GM12878 (cell line): Measurements from ENCODE around the gene ACTR2. TPM values are rescaled to one million over a fixed set of nuclear protein-coding genes. Genes with fewer than 3 reads are reported as not detected.

Experiments
- BCL11A ChIP-seq: IDR thresholded peaks from 2 replicates; pipeline ENCODE4 v1.6.1; 2011; ENCODE audit warnings: low read depth, low read length
- CEBPZ ChIP-seq: fragments of 150-350 bp; IDR thresholded peaks from 2 replicates; pipeline ENCODE4 v1.6.1; 2016; ENCODE audit warnings: low read depth, low read length
- E2F8 ChIP-seq: fragments of 450-650 bp; IDR thresholded peaks from 2 replicates; pipeline ENCODE4 v1.6.1; 2018; ENCODE audit warnings: mild to moderate bottlenecking, low read depth, moderate library complexity; ENCODE audit not compliant: partially characterized antibody
- MTA3 ChIP-seq: IDR thresholded peaks from 2 replicates; pipeline ENCODE4 v1.6.1; 2012; ENCODE audit warnings: low read length, inconsistent platforms, borderline replicate concordance
- NFYA ChIP-seq: IDR thresholded peaks from 2 replicates; pipeline ENCODE4 v1.6.1; 2011; ENCODE audit warnings: low read depth, mild to moderate bottlenecking, low read length, improper control_type of control experiment, borderline replicate concordance
- NFYB ChIP-seq: IDR thresholded peaks from 2 replicates; pipeline ENCODE4 v1.6.1; 2011; ENCODE audit warnings: low read depth, mild to moderate bottlenecking, low read length, improper control_type of control experiment, moderate library complexity; ENCODE audit not compliant: insufficient read depth
- NKRF ChIP-seq: fragments of 450-650 bp; conservative IDR thresholded peaks from 2 replicates; pipeline ENCODE4 v1.6.1; 2017; ENCODE audit warnings: mild to moderate bottlenecking, moderate library complexity
- NR2C1 ChIP-seq: fragments of 450-650 bp; IDR thresholded peaks from 2 replicates; pipeline ENCODE4 v1.6.1; 2017; ENCODE audit warnings: antibody characterized with exemption, mild to moderate bottlenecking, moderate library complexity
- PAX8 ChIP-seq: fragments of 450-650 bp; IDR thresholded peaks from 2 replicates; pipeline ENCODE4 v1.6.1; 2017; ENCODE audit warnings: mild to moderate bottlenecking, moderate library complexity
- PKNOX1 ChIP-seq: fragments of 450-650 bp; IDR thresholded peaks from 2 replicates; pipeline ENCODE4 v1.6.1; 2016; ENCODE audit warnings: mild to moderate bottlenecking
- RELB ChIP-seq: fragments of 450-650 bp; IDR thresholded peaks from 2 replicates; pipeline ENCODE4 v1.6.1; 2017; ENCODE audit warnings: low read depth, mild to moderate bottlenecking, moderate library complexity
- SKIL ChIP-seq: fragments of 450-650 bp; IDR thresholded peaks from 2 replicates; pipeline ENCODE4 v1.6.1; 2017; ENCODE audit warnings: mild to moderate bottlenecking, low read depth, inconsistent platforms; ENCODE audit not compliant: poor library complexity, severe bottlenecking
- TARDBP ChIP-seq: IDR thresholded peaks from 2 replicates; pipeline ENCODE4 v1.6.1; 2016; ENCODE audit warnings: borderline replicate concordance
- ZNF217 ChIP-seq: fragments of 450-650 bp; IDR thresholded peaks from 2 replicates; pipeline ENCODE4 v1.6.1; 2017; ENCODE audit warnings: antibody characterized with exemption, mild to moderate bottlenecking
- ZNF384 ChIP-seq: IDR thresholded peaks from 2 replicates; pipeline ENCODE4 v1.6.1; 2012; ENCODE audit warnings: low read depth, mild to moderate bottlenecking, low read length, improper control_type of control experiment, borderline replicate concordance
- polyA plus RNA-seq, 11 experiments: library from polyadenylated mRNA; depleted of rRNA in 4 of 11; unstranded in 6 of 11; stranded (reverse) in 5 of 11; fragments of >200 nt; fragmentation: Nextera tagmentation in 4 of 11; fragmentation: Illumina TruSeq in 1 of 11; extraction: Ambion mirVana in 4 of 11; extraction: Trizol in 1 of 11; gene quantifications; 1 replicate in 1 of 11; 2 replicates in 10 of 11; pipeline versions ENCODE4 v1.2.1 to v1.2.3, GENCODE V29; 2011 to 2016; ENCODE audit warnings: inconsistent platforms in 2 of 11, missing spikeins in 2 of 11, low read depth in 1 of 11
- total RNA-seq, 4 experiments: library from RNA; depleted of rRNA in 3 of 4; stranded (reverse); fragments of >200 nt in 3 of 4; fragmentation: Illumina TruSeq in 1 of 4; extraction: Trizol in 1 of 4; gene quantifications; 2 replicates each; pipeline versions ENCODE4 v1.2.1 to v1.2.3, GENCODE V29; 2013 to 2021

ACTR2 gene
- total and polyA plus RNA-seq, 10 of the 15 experiments (the other 5 are each of a cell fraction or from before 2014, with no cell fraction given): 94.2 to 401 (median 195) TPM

GRCh38 chr2:65227456-65228262 is at the start of gene ACTR2 (continued):
- TF ChIP-seq ZNF217 (no peak), TARDBP (no peak; the same call in 1 of the 2 replicates), MTA3 (no peak), RELB (peak; percentile 83), NKRF (peak; percentile 93), SKIL (no peak), PAX8 (no peak), CEBPZ (peak; percentile 47; the same call in 1 of the 2 replicates), E2F8 (no peak), BCL11A (no peak), NFYB (peak; percentile 90), NR2C1 (peak; percentile 91), PKNOX1 (peak; percentile 99), ZNF384 (peak; percentile 66; the same call in 1 of the 2 replicates), NFYA (0 out of 2 replicates have a peak, but pooled peaks have one; percentile 5)
